Epithelial cell of esophagus (primary cell): Measurements from ENCODE around the gene LRG1.

Experiments
- DNase-seq: peaks from one replicate; pipeline ENCODE4 v3.0.0; 2010; ENCODE audit warnings: low read depth
- H3K4me3 ChIP-seq: 2 replicates; pipeline ENCODE4 v1.5.1; 2011; ENCODE audit warnings: mild to moderate bottlenecking, low read length, control low read depth
- TF ChIP-seq, protein P1 (sequence below): IDR thresholded peaks from 2 replicates; pipeline ENCODE4 v1.5.1; 2011; ENCODE audit warnings: low read depth, mild to moderate bottlenecking, low read length, control low read depth, inconsistent platforms; ENCODE audit not compliant: insufficient read depth; ENCODE audit errors: missing control alignments

The LRG1 gene, protein sequence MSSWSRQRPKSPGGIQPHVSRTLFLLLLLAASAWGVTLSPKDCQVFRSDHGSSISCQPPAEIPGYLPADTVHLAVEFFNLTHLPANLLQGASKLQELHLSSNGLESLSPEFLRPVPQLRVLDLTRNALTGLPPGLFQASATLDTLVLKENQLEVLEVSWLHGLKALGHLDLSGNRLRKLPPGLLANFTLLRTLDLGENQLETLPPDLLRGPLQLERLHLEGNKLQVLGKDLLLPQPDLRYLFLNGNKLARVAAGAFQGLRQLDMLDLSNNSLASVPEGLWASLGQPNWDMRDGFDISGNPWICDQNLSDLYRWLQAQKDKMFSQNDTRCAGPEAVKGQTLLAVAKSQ

GRCh38 chr19:4539693-4540581, at the start of gene LRG1:
LRG1 (minus strand) TSS chr19:4540036; CDS start chr19:4540013, 23 bp downstream.
- peak; percentile 38 for DNase-seq
- no peak within 1 kb of the TSS for H3K4me3 ChIP-seq
- TF ChIP-seq, protein P1, sequence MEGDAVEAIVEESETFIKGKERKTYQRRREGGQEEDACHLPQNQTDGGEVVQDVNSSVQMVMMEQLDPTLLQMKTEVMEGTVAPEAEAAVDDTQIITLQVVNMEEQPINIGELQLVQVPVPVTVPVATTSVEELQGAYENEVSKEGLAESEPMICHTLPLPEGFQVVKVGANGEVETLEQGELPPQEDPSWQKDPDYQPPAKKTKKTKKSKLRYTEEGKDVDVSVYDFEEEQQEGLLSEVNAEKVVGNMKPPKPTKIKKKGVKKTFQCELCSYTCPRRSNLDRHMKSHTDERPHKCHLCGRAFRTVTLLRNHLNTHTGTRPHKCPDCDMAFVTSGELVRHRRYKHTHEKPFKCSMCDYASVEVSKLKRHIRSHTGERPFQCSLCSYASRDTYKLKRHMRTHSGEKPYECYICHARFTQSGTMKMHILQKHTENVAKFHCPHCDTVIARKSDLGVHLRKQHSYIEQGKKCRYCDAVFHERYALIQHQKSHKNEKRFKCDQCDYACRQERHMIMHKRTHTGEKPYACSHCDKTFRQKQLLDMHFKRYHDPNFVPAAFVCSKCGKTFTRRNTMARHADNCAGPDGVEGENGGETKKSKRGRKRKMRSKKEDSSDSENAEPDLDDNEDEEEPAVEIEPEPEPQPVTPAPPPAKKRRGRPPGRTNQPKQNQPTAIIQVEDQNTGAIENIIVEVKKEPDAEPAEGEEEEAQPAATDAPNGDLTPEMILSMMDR, result no peak

DNA sequence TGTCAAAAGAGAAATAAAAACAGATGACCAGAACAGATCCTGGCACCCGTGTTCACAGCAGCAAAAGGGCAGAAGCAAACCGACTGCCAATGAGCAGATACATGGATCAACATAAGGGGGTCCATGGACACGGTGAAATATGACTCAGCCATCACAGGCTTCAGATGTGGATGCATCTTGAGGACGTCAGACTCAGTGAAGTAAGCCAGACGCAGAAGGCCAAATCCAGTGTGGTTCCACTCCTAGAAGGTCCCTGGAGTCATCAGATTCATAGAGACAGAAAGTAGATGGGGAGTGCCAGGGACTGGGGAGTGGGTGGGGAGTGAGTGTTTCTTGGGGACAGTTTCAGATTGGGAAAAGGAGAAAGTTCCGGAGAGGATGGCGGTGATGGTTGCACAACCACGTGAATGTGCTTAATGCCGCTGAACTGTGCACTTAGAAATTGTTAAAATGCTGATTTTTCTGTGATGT, 48.5 kb upstream of the LRG1 start:
- DNase-seq, result no peak
- H3K4me3 ChIP-seq, result no peak overlapping the region
- TF ChIP-seq, protein P1, result no peak

GRCh38 chr19:4587527-4587926, 47.7 kb upstream of the LRG1 start:
- TF ChIP-seq, protein P1, result no peak
- H3K4me3 ChIP-seq, result no peak overlapping the region

DNA sequence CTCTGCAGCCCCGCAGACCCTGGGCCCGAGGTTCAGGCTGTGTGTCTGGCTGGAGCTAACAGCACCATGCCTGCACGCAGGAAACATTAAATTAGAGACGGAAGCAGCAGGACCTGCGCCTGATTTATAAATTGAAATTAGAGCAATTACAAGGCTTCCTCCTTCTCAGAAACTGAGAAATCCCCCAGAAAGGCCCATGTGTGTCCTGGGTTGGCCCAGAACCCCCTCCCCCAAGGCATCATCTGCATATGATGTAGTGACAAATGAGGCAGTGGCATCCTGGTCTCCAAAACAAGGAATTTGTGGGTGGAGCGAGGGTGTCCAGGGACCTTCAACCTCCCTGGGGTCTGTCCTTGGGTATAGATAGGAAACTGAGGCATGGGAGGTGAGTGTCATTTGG, 46.9 kb upstream of the LRG1 start:
- TF ChIP-seq, protein P1, result no peak
- no peak for DNase-seq
- H3K4me3 ChIP-seq, result no peak overlapping the region

More at GRCh38 chr19:4587527-4587926, 47.7 kb upstream of the LRG1 start:
- DNase-seq, result no peak

DNA sequence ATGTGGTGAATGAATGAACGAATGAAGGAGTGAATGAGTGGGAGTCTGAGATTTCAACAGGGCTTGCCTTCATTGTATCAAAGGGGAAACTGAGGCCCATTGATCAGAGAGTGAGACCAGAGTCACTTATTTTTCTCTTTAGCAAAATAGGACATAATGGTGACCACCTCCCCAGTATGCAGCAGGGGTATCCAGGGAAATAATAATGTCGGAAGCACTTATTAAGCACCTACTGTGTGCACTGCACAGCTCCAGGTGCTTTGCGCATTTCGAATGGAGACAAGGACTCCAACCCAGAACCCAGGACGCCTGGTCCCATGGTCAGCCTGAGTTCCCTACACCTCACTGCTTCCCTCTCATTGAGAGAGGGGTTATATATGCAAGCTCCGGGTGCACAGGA, 46.4 kb upstream of the LRG1 start:
- no peak overlapping the region for H3K4me3 ChIP-seq
- TF ChIP-seq, protein P1, result no peak
- no peak for DNase-seq

DNA sequence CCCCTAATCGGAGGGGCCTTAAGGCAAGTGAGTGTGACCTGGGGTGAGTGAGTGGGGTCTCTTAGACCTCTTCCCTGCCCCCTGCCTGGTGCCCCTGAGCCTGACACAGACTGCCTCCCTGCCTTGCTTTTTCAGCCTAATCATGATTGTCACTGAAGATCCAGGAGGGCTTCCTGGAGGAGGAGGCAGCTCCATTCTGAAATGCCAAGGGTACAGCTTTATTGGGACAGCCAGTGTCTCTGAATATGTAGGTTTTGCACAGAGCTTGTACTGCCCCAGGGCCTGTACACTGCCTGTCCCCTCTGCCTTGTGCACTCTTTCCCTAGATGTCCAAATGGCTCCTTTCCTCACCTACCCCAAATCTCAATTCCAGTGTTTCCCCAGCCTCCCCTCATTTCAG, 45.7 kb upstream of the LRG1 start:
- TF ChIP-seq, protein P1, result no peak
- no peak overlapping the region for H3K4me3 ChIP-seq
- DNase-seq, result no peak
